Hematopoietic multipotent progenitor cell treated with erythropoietin and hydrocortisone succinate and interleukin-3 and kit ligand, for 6 days (in vitro differentiated cells): Measurements from ENCODE around the gene TMEM92.
A peak's percentile ranks its signal among the peaks of the same experiment; 100 is the strongest.
"Not testable (repeated sequence)": the region's sequence is repeated elsewhere in the genome, so short reads cannot be mapped to it uniquely, and the experiment has no call there.

Experiments
- DNase-seq: peaks from one replicate; pipeline ENCODE4 v3.0.0-alpha.2; 2015

TMEM92 gene

DNA sequence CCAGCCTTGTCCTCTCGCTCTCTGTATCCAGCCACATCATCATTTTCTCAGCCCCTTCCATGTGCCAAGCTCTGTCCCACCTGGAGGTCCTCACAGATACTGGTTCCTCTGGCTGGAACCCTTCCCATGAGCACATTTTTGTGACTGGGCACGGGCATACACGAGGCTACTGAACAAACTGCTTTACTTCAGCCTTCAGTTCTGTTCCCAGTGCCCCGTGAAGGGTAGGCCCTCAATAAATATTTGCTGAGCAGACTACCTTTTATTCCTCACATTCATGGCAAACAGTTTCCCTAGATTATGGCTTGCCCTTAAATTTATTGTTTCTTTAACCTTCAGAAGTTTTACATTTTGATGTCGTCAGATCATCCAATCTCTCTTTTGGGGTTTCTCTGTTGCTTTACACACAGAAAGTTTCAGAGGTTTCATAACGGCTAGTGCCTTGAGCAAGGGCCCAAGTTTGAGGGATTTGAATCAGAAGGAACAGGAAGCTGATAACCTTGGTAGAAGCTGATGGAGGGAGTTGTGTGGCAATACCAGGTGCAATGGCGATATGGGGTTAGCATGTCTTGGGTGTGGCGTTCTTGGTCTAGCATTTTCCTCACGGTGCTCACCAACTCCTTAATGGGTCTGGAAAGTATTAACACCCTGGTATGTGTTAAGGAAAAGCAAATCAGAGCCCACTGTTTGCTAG is 27.8 kb downstream of the TMEM92 start:
- peak; percentile 57 for DNase-seq

DNA sequence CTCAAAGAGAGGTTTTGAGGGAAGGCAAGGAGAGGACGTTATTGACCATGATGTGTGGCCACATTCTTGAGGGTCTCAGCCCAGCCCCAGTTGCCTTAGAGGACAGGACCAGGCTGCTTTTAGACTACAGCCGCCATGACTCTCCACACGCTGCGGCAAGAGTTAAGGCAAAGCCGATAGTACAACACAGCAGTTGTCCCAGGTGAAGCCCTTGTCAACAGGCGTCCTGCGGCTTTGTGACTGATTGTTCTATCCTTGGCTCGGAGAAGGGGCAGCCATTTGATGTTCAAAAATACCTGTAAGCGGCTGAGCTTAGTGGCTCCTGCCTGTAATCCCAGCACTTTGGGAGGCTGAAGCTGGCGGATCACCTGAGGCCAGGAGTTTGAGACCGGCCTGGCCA is 28.8 kb downstream of the TMEM92 start:
- no peak for DNase-seq

DNA sequence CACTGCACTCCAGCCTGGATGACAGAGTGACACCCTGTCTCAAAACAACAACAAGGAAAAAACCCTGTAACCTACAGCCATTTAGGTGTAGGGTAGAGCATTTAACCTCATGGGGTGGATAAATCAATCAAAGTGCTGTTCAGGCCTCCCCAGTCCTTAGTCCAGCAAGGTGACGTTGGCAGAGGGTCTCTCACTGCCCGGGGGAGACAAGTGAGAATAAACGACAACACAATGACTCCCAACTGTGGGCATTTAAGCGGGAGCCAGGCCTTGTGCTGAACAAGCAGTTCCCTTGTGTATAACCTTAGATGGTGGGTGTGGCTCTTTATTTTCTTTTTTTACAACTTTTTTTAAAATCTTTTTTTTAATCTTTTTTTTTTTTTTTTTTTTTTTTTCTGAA is 29.3 kb downstream of the TMEM92 start:
- no peak for DNase-seq

DNA sequence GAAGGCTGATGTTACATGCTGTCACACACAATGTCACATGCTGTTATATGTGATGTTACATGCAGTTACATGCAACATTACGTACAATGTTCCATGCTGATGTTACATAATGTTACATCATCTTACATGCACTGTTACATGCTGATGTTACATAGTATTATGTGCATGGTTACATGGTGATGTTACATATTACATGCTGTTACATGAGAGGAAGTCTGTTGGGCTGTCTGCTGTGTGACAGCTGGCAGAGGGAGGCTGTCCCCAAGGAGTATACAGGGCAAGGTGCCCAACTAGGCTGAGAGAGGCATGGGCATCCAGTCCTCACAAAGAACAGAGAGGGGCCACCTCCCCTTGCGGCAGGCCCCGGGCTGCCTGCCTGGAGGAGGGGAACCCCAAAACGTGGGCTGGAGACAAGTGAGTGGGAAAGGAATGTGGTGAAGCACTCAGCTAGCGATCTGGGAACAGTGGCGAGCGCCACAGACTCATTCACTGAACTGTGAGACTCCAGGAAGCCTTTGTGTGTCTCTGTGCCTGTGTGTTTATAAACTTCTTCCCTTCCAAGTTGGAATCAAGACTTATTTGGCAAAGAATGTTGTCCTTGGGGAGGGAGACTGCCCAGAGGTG is 30.6 kb downstream of the TMEM92 start:
- DNase-seq = no peak

DNA sequence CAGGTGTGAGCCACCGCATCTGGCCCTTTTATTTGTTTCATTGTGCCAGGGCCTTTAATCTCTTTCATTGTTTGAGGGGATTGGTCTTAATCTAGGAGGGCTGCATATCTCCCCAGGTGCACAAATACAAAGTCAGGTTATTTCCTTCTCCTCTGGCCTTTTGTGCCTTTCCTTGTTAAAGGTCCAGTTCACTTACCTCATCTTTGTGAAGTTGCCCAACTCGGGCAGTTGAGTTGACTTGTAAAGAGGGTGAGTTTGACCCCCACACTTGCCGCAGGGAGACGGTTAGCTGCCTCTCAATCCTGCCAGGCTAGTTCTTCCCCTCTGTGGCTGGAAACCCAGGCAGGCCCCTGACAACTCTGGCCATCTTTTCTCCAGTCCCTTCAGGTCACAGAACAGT is 33.4 kb downstream of the TMEM92 start:
- no peak for DNase-seq

DNA sequence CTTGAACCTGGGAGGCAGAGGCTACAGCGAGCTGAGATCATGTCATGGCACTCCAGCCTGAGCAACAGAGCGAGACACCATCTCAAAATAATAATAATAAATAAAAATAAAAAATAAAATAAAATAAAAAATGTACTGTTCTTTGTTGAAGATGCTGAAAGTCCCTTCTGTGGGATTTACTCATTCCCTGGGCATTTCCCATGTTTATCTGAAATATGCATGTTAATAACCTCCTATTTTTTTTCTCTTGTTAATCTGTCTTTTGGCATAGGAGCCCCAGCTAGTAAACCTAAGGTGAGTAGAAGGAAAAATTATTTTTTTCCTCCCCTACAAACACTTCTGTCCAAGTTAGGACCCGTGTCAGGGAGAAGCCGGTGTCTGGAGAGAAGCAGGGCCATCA is 34.4 kb downstream of the TMEM92 start:
- DNase-seq = no peak

DNA sequence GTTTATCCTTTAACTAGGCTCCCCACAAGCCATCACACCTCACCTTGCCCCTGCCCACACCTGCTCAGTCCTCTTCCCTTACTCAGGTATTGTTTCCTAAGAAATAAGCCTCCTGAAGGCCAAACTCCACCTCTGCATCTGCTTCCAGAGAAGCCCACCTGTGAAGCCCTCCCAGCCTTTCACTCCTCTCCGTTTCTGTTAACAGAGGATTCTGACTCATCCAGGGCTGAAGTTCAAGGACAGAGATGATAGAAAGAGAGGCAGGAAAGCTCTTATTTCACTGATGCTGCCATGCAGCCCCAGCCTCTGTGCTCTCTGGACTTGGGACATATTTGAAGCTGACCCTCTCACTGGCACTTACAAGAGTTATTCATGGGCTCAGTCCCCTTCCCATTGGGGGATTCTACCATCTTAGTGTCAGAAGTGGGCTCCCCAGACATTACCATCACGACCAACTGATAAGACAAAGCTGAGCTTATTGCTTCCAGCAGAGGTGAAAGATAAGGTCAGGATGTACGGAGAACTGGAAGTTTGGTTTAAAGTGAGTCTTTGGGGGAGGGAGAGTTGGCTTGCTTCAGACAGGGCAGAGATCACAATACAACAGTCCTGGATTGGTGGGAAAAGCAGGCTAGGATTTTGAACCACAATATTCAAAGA is 36.3 kb downstream of the TMEM92 start:
- no peak for DNase-seq

DNA sequence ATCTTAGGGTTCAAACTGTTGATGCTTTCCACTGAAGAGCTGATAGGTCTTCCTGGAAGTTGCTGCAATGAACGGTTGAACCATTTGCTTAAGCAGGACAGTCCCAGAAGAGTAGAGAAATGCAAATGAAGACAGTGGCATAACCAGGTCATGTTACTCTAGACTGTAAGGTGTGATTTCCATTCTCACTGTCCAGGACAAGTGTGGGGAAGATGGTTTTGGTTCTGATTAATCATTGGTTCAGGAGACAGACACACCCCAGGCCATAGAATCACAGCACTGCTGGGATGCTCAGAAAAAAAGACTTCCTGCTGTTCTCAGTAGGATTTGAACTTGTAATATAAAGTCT is 36.8 kb downstream of the TMEM92 start:
- no peak for DNase-seq

DNA sequence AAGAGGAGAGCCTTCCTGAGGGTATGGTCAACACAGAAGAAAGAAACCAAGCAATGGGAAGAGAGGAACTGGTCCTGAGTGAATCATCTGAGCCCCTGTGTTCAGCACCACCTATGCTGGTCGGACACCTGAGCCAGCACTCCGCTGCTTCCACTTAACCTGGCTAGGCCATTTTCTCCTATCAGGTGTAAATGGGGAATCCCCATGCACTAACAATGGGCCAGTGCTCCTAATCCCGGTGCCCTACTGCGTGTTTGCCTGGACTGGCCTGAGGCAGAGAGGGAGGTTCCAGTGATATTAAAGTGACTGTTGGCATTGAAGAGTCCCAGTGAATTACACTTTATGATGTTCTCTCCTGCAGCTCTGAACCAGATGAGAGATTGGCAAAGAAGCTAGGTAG is 37.2 kb downstream of the TMEM92 start:
- no peak for DNase-seq

DNA sequence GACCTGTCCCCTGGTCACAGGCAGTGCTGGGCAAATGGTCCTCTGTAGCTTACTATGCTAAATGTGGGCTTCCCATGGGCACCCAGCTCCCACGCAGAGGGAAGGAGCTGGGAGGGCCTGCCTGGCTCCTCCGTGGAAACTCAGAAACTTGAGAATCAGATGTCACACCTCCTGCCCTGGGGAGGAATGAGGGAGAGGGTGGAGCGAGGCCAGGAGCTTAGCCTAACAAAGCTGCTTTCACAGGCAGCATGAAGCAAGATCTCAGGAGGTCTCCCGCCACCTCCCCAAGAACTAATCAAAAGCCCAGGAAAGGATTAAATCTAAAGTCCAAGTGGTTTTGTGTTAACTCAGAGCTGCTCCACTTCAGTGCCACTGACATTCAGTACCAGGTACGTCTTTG is 38.0 kb downstream of the TMEM92 start:
- no peak for DNase-seq

DNA sequence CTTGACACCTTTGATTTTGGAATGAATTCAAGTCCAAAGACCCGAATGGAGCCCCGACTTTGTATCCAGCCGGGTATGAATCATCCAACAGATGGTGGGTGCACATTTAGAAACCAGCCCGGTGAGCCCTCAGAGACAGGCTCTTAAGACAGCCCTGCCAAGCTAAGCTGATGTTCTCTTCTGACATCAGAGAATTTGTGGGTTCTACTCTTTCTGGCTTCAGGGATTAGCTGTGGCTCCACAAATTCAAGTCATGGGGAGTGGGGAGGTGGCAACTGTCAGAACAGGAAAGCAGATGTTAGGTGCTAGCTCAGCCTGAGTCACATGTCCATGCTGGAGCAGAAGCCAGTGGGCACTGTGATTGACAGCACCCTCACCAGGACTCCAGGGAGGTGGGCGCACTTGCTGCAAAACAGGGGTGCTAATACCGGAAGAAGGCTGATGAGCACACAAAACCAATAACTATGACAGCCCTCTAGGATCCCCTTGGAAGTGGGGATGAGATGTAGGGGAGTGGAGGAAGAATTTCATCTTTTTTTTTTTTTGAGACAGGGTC is 40.3 kb downstream of the TMEM92 start:
- DNase-seq = no peak

DNA sequence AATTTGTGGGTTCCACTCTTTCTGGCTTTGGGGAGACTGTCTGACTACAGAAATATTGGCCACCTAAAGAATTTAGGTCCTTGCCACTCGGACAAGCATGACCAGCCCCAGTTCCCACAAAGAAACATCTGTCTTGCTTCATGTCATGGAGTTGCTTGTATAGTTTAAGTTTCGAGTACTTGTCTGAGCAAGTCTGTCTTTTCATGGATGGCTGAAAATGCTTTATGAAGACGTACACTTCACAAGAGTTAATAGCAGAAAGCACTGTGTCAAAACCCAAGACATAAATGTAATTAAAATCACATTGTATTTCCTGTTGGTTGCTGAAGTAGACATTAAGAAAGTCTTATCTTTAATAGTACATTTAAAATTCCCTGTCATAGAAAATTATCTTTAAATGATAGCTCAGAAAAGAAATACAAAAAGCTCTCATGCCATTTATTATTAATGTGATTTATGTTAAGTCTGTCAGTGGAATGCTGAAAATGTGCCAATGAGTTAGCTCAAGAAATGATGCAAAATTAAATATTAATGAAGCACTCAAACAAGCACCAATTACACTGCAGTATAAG is 41.8 kb downstream of the TMEM92 start:
- DNase-seq = no peak

DNA sequence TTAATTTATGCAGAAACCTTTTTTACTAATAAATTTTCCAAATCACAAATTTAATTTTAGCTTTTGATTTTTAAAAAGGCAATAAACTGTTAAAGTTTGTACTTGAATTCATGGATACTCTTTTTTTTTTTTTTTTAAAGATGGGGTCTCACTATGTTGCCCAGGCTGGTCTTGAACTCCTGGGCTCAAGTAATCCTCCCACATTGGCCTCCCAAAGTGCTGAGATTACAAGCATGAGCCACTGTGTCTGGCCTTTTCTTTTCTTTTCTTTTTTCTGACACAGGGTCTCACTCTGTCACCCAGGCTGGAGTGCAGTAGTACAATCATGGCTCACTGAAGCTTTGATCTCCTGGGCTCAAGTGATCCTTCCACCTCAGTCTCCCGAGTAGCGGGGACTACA is 42.4 kb downstream of the TMEM92 start:
- DNase-seq = not testable (repeated sequence)

DNA sequence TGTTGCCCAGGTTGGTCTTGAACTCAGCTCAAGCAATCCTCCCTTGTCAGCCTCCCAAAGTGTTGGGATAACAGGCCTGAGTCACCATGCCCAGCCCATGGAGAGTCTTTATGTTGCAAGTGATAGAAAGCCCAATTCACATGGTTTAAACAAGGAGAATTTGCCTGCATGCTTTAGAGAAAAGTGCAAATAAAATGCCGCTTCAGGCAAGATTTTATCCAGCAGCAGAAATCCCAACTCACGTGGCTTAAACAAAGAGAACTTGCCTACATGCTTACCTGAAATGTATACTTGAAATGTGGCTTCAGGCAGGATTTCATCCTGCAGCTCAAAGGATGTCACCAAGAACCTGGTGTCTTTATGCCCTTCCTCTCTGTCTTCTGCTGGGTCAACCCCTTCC is 42.9 kb downstream of the TMEM92 start:
- DNase-seq = no peak

DNA sequence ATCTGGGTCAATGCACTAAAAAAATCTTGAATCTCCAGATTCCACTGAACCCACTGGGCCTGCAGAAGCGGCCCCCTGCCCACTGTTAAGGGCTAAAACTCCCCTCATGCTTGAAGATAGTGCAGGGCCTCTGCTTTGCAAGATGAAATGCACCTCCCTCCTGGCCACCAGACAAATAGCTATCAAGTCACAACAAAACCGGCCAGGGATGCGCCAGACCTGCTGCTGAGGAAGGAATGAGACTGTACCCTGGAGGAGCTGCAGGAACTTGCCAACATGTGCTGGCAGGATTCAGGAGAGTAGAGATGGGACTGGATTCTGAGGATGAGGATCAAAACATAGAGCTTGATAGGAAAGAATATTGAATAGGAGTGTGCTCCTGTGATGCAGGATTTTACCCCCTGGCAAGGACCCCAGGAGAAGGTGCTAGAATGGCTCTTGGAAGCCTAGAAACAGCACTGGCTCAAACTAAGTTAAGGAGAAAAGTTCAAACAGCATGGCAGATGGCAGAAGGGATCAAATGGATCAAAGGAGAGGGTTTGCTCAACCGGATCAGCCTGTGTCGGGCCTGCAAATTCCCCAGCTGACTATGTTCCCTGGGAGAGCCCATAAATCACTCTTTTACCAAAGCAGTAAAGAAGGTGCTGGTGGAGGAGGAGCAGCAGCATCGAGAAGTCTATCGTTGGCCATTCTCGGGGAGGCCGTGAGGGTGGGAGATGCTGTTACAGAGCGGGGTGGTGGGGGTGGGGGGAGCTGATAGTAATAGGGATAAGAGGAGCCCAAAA is 44.4 kb downstream of the TMEM92 start:
- DNase-seq = no peak

DNA sequence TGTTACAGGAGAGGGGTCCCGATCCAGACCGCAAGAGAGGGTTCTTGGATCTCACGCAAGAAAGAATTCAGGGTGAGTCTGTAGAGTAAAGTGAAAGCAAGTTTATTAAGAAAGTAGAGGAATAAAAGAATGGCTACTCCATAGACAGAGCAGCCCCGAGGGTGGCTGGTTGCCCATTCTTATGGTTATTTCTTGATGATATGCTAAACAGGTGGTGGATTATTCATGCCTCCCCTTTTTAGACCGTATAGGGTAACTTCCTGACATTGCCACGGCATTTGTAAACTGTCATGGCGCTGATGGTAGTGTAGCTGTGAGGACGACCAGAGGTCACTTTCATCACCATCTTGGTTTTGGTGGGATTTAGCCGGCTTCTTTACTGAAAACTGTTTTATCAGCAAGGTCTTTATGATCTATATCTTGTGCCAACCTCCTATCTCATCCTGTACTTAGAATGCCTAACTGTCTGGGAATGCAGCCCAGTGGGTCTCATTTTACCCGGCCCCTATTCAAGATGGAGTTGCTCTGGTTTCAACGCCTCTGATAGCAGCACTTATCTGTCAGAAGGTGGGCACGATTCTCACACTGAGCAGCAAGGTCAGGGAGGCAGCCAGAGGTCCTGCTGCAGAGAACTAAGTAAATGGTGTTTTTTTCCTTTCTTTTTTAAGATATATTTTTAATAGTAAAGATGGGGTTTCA is 45.2 kb downstream of the TMEM92 start:
- DNase-seq = no peak

DNA sequence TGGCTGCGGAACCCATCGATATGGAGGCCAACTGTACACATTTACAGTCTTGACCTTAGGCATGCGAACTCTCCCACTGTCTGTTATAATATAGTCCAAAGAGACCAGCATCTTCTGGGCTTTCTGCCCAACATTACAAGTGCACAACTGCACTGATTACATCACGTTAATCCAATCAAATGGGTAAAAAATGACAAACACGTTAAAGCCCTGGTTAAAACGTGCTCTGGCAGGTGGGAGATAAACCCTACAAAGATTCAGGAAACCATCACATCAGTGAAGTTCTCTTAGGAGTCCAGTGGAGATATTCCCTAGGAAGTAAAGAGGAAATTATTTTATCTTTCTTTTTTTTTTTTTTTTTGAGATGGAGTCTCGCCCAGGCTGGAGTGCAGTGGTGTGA is 48.0 kb downstream of the TMEM92 start:
- no peak for DNase-seq

DNA sequence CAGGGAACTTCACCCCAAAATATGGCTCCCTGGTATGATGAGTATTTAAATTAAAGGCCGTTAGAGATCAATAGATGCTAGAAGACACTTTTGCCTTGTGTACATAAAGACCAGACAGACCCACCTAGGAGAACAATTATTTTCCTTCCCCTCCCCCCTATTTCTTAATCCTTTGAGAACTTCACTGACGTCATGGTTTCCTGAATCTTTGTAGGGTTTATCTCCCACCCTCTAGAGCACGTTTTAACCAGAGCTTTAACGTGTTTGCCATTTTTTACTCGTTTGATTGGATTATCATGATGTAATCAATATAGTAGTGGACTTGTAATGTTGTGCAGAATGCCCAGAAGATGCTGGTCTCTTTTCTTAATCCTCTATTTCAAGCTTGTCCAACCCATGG is 48.8 kb downstream of the TMEM92 start:
- no peak for DNase-seq

DNA sequence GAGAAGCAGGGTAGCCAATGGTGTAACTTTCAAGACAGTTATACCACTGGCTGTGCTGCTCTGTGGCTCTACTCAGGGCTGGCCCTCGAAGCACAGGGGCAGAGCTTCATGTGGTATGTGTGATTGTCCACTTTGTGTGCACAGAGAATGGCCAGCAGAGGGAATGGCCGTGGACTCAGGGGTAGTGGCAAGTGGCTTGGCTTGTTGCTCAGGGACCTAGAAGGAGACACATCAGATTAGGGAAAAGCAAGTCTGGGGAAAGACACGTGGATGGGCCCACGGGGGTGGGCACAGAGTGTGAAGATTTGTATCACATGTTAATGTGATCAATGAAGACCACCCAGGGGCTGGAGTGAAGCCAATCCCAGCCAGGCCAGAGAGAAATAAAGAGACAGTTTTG is 51.6 kb downstream of the TMEM92 start:
- no peak for DNase-seq

DNA sequence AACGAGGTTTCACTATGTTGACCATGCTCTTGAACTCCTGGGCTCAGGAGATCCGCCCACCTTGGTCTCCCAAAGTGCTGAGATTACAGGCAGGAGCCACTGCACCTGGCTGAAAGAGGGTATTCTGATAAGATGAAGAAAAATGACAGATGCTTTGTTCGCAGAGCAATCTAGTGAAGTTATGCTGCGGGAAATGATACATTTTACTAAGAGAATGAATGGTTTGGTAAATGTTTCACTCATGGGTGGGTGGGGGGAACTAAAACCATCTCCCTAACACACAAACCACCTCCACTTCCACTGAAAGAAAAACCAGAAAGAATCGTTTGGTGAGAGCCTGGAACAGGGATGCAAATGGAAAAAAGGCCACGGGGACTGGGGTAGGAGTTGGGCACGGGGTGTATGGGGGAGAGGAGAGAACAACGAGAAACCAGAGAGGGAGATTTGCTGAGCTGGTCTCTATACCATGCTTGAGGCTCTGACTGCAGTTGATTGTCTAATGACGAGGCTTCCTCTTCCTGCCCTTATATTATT is 52.6 kb downstream of the TMEM92 start:
- DNase-seq = no peak

DNA sequence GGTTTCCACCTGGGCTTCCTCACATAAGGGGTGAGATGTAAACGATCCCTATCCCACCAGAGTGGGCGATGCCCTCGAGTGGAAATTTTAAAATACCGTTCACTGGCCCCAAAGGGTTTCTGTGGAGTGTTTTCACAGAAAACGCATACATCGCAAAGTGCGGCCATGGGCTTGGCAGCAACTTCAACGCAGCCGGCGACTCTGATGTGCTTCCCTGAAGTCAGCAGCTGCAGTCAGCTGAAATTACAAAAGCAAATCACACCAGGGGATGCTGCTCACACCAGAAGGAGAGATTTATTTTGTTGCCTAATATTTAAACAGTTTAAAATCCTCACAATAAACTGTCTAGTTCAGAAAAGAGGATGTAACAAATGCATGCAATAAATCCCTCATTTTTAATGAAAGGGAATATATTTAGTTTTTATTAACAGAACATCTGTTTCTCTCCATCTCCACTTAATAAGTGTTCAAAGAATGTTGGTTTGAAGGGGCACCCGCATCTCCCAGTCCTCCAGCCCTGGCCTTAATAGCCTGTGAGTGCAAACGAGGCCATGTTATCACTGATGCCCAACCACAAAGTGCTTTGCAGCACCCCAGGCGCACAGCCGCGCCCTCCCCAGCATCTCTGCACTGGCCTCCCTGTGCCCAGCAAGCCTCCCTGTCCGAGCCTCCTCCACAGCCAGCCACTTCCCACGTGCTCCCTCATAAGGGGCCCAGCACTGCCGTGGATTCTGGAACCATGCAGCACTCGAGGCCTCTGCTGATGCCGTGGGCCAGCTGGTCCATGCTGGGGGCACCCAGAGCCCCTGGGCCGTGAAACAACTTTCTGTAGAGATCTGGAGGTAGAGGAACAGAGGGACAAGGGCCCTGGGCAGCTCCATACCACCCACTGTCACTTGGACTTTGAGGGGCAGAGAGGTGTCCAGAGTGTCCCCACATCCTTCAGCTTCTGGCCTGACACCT is 54.4 kb downstream of the TMEM92 start:
- DNase-seq = no peak
